HL-60 (cell line): ENCODE measurements around the gene PRAC2.

Experiments
- CTCF ChIP-seq: IDR thresholded peaks from one replicate; pipeline ENCODE4 v1.5.1; 2011; ENCODE audit warnings: low read length, control low read depth, inconsistent platforms; ENCODE audit not compliant: insufficient read depth
- GABPA ChIP-seq: IDR thresholded peaks from 2 replicates; pipeline ENCODE4 v1.6.1; 2012; ENCODE audit warnings: low read depth
- POLR2AphosphoS5 ChIP-seq: IDR thresholded peaks from 2 replicates; pipeline ENCODE4 v1.6.1; 2012; ENCODE audit warnings: low read depth
- REST ChIP-seq: IDR thresholded peaks from 2 replicates; pipeline ENCODE4 v1.6.1; 2012; ENCODE audit warnings: low read depth; ENCODE audit not compliant: insufficient replicate concordance
- SPI1 ChIP-seq: IDR thresholded peaks from 2 replicates; pipeline ENCODE4 v1.6.1; 2012; ENCODE audit warnings: low read depth, mild to moderate bottlenecking, borderline replicate concordance

- no peak for TF ChIP-seq CTCF
- no peak for TF ChIP-seq POLR2AphosphoS5
- TF ChIP-seq GABPA = no peak
- no peak for TF ChIP-seq REST
- TF ChIP-seq SPI1 = no peak
Observed at GRCh38 chr17:48726916-48727286, 3.9 kb downstream of the PRAC2 start.
